ENCODE measurements around the gene CLCN3.
A peak's percentile ranks its signal among the peaks of the same experiment; 100 is the strongest.
"Not testable (repeated sequence)": the region's sequence is repeated elsewhere in the genome, so short reads cannot be mapped to it uniquely, and the experiment has no call there.

CLCN3 gene

DNA sequence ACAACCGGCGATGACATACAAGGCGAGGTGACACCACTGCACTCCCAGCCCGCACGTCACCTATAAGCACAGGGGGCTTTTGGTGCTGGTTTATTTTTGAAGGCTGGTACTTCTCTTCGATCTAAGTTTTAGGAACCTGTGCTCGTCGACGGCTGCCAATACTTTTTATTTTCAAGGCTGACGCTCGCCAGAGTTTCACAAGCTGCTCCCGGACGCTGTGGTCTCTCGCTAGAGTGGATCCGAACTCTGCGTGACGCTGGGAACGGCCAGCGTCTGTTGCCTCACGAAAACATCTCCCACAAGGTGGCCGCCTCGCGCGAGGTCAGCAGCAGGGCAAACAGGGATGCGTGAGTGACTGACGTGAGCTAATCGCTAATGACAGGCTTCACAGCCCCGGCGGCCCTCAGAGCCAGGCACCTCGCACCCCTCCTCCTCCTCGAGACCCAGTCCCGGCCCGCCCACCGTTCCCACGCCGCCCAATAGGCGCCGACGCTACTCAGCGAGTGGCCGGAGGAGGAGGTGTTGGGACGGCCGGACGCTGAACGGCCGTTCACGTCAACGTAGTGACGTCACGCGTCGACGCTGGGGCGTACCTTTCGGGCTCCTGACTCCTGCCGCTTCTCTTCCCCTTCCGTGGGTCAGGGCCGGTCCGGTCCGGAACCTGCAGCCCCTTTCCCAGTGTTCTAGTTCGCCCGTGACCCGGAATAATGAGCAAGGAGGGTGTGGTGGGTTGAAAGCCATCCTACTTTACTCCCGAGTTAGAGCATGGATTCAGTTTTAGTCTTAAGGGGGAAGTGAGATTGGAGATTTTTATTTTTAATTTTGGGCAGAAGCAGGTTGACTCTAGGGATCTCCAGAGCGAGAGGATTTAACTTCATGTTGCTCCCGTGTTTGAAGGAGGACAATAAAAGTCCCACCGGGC lies at the start of gene CLCN3:
Gene CLCN3 (plus strand): TSS at position 621 of the 922 bp plus-strand sequence. CDS start 15,351 bp downstream, outside the sequence.
- DNase-seq = peak; percentile 85 to 99 (median 96)

DNA sequence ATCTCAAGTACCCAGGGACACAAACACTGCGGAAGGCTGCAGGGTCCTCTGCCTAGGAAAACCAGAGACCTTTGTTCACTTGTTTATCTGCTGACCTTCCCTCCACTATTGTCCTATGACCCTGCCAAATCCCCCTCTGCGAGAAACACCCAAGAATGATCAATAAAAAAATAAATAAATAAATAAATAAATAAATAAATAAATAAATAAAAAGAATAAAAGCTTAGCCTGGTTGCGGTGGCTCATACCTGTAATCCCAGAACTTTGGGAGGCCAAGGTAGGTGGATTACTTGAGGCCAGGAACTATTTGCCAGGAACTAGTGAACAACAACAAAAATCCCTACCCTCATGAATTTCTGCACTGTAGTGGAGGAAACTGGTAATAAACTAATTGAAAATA lies 49.4 kb upstream of the CLCN3 start:
- DNase-seq = not testable (repeated sequence)

DNA sequence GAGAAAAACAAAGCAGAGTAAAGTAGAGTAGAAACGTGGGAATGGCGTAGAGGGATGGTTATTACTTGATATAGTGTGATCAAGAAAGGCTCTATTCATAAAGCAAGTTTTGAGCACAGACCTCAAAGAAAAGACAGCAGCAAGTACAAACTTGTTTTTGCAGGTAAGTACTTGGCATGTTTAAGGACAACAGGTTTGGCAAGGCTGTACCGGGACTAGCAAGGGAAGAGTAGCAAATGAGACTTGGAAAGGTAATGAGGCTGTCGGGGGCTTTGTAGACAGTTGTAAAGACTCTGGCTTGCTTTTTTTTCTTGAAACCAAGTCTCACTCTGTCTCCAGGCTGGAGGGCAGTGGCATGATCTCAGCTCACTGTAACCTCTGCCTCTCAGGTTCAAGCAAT lies 48.9 kb upstream of the CLCN3 start:
- DNase-seq = no peak

DNA sequence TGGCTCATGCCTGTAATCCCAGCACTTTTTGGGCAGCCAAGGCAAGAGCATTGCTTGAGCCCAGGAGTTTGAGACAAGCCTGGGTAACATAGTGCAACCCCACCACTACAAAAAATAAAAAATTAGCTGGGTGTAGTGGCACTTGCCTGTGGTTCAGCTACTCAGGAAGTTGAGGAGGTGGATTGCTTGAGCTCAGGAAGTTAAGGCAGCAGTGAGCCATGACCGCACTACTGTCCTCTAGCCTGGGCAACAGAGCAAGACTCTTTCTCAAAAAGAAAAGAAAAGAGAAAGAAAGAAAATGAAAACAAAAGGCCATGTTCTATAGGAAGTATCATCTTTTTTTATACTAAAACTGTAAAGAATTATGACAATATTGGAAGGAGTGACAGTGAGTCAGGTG lies 46.5 kb upstream of the CLCN3 start:
- no peak for DNase-seq

DNA sequence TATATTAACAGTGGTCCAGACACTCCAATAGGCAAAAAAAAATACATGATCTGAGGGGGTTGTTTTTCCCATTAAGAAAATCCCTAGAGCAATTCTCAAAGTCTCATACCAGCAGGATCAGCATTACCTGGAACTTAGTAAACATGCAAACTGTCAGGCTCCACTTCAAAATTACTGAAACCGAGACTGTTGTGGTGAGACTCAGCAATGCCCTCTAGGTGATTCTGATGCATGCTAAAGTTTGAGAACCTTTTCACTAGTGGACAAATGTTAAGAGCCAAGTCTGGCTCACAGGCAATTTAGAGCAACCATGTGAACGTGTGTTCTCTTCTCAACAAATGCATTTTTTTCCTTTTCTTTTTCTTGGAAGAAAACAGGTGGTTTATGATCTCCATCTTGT lies 38.2 kb upstream of the CLCN3 start:
- DNase-seq = no peak

DNA sequence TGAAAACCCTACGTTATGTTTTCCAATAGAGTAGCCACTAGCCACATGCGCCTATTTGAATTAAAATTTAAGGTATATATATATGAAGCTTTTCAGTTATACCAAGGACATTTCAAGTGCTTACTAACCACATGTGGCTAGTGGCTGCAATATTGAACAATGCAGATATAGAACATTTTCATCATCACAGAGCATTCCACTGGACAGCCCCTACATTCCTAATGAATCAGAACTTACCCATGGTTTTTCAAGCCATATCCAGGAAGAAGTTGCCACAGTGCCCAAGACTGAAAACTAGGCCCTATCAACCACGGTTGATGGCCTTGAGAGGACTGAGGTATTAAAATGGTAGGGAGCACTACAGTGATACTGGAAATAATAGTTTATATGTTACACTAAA lies 37.7 kb upstream of the CLCN3 start:
- DNase-seq = no peak

DNA sequence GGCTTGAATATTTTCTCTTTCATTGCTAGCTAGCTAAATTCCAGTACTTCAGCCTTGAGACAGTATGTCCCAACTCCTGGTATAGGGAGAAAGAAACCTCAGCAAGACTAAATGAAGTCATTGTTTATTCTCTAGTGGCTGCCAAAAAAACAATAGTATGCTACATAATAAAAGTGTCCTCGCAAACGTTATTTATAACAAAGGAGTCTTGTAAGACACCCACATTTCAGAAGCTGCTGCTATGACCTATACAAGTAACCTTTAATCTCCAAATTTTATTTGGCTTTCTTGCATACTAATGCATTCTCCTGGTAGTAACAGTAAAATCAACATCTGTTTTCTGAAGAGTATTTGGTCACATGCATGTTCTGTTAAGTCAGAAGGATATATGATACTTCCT lies 36.8 kb upstream of the CLCN3 start:
- no peak for DNase-seq

DNA sequence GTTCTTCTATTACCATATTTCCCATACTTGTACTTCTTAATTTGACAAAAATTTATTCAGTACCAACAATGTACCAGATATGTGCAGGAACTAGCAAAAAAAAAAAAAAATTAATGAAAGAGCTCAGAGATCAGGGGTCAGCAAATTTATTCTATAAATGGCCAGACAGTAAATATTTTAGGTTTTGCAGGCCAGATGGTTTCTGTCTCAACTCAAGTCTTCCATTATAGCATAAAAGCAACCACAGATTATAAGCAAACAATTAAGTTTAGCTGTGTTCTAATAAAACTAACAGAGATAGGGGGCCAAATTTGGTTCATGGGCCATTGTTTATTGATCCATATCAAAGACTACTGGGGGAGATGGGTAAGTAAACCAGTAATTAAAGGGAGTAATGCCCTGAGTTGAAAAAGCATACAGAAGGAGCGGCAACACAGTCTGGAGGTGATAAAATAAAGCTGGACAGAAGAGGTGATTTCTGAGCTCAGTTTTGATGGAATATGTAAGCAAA lies 27.3 kb upstream of the CLCN3 start:
- DNase-seq = no peak

DNA sequence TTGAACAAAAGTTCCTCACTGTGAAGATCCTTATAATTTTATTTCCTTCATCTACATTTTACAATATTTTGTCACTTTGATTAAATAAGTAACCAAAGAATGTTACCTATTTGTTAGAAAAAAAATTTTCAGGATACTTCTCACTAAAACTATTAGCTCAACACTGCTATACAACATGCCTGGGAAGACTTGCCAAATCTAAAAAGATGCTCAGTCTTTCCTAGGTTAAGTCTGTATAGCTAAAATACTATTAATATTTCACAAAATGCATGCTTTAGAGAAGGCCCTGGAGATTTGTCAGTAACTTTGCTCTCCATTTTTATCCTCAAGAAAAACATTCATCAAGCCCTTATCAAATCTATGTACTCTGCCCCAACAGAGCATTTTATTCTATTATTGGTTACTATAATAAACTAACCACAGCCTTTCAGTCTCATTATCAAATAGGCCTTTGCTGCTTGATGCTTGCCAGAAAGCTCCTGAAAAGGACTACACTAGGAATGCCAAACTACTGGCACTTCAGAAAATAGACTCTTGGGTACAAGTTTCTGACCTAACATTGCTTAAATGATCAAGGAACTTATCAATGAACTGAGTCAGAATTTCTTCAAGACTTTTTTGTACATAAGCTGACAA lies 25.7 kb upstream of the CLCN3 start:
- no peak for DNase-seq

DNA sequence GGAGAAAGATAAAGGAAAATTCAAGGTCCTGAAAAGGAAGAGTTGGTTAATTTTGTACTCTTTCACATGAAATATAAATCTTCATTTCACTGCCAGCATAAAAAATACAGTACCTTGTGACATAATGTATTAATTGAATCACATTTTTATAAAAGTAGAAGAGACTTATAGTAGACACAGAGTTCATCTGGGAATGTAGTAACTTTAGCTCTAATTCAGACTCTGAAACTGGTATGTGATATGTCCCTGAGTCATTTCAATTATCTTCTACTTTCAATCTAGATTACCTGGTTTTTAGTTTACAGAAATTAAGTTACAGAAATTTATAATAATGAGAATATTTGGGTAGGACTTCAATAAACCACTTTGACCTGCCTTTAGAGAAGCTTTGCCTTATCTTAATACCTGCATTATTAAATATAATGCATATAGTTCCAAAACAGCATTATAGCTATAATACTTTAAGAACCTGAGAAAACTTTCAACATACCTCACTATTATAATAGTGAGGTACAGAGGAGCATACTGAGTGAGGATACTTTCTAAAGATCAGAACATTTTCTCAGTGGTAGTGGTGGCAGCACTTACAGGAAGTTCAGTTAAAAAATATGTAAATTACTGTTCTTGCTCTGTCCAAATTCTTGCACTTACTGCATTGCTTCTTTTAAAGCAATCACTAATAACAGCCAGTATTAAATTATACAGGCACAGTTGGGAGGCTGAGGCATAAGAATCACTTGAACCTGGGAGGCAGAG lies 19.2 kb upstream of the CLCN3 start:
- DNase-seq = no peak

DNA sequence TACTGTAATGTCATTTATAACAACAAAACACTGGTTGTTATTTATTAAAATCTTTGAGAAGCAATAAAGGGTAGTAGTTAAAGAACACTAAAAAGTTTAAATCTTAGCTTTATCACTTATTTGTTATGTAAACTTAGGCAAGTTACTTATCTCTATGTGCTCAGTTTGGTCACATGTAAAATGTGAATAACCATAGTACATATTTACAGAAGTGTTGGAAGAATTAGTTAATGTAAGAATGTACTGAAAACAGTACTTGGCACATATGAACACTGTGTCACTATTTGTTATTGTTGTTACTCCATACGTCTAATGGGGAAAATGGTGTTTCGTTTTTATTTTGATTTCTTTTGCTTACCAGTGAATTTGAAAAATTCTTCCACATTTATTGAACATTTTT lies 17.1 kb upstream of the CLCN3 start:
- no peak for DNase-seq

DNA sequence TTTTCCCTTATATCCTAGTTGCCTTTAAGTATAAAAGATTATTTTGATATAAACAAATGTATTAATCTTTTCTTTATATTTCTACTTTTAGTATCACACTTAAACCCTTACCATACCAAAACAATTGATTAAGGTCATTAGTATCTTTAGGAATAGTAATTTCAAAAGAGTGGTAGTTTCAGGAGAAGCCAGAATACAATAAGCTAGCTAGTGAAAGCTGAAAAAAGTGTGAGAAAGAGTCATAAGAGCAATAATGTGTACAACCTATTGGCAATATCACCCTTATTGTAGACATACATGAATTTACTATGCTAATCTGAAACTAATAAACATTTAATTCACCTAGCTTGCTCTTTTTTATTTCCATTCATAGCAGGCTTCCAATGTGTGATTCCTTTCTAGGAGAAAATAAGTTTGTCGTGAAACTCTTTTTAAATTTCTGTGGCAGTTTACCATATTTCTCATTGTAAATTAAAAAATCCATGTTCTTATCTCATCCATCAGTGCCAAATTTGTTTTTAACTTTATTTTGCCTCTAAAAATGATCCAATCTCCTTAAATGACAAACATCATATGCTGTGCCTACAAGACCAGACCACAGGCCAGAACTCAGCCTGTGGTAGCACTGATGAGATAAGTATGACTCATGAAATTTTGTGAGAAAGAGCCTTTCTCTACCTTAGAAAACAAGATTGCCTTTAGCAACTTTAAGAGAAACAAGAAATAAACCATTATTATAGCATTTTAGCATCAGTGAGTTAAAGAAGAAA lies 16.1 kb upstream of the CLCN3 start:
- no peak for DNase-seq

DNA sequence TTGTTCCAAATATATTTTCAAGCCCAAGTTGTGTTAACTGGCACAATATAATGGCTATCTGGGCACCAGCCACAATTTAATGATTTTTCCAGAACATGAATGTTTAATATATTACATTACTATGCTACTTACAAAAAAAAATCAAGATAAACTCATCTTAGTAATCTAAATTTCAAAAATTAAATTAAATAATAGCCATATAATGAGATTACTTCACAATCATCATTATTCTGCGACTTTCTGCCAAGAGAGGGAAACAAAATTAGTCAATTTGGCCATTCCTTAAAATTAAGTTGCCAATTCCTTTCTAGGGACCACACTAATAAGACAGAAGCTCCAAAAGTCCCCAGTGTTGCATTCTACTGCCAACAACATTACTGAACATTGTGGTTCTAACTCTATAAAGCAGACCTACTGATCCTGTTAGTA lies 15.5 kb upstream of the CLCN3 start:
- DNase-seq = no peak

DNA sequence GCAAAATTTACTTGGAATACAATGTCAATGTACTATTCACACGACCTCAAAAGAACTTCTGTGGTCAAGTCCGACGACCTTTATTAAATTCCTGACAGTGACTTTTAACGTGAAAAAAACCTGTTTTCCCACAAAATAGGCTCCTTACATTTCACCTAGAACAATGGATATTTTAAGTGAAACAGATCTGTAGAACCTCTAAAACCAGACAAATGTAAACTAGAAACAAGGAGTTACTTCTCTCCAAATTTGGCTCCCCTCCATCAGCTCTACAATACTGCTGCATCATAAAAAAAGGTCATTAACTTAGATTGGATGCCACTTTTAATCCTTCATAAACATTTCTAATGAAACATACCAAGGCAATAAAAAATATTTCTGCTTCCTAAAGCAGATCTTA lies 9.2 kb upstream of the CLCN3 start:
- DNase-seq = no peak

DNA sequence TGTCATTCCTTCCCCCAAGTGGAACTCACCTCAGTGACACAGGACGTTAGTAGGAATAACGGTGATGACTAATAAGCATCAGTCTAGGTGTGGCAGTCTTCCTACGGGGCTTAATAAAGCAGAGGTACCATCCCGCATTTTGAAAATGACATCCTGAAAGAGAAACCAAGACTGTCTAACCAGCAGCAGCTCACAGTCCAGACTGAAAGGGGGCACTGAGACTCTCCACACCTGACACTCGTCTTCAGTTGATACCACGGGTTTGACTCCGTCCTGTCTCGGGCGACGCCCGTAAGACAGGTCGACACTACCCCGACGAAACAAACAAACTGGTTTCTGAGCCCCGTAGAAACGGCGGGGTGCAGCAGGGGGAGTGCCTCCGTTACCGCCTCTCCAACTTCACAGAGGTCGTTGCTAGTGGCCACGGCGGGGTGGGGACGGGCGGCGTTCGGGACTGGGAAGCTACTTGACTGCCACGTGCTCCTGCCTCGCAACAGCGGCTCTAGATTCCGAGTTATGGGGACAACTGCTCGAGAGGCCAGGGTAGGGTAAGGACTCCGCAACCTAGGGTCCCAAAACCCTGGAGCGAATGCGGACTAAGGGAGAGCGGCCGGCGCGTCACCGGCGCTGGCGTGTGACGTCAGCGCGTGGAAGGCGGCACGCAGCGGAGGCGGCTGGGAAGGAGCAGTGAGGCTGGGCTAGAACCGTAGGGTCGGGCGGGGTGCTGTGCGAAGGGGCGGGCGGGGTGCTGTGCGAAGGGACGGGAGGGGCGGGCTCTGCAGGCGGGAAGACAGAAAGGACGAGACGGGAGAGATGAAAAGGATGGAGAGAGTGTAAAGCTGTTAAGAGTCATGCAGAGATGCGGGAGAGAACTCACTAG lies 8.1 kb upstream of the CLCN3 start, which contains the start of gene NEK1:
Gene NEK1 (minus strand): TSS at position 593 of the 880 bp plus-strand sequence. CDS start 9,953 bp downstream, outside the sequence.
- DNase-seq = peak; percentile 50 to 90 (median 78)

DNA sequence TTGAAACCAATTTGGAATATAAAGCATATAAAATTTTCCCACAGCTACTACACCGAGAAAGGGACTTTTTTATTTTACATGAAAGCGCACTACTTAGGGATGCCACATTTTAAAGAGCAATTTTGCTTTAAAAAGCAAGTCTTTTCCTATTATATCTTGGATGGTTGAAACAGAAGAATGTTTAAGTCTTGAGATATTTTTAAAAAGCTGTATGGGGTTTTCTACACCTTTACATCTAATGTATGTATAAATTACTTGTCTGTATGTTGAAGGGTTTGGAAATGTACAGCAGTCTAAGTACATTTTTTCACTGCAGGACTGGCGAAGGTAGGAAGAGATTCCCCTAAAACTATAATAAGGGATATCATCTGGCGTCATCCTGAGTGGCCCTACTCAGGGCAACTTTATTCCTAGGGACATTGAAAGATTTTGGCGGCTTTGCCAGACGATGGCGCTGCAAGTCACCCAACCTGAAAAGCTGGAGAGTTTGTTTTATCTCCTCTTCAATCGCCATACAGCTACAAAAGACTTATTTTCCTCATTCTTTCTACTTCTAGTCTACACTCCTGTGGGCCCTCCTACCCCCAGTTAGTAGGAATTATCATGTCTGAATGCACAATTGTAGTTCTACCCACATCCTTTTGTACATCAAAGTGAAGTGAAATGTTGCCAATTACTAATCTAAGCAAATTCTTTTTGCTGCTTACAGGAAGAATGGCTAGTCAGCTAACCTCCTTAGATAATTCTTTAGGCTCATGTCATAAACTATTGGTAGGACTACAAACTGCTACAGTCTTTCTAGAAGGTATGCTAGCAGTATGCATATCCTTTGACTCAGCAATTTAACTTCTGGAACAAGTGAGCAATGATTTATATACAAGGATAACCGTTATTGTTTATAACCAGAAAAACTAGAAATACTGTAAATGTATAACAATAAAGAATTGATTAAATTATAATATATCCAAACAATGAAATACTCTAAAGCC lies 7.2 kb upstream of the CLCN3 start:
- DNase-seq = peak in 13 of 14 donors; percentile 0 to 72 (median 66)

DNA sequence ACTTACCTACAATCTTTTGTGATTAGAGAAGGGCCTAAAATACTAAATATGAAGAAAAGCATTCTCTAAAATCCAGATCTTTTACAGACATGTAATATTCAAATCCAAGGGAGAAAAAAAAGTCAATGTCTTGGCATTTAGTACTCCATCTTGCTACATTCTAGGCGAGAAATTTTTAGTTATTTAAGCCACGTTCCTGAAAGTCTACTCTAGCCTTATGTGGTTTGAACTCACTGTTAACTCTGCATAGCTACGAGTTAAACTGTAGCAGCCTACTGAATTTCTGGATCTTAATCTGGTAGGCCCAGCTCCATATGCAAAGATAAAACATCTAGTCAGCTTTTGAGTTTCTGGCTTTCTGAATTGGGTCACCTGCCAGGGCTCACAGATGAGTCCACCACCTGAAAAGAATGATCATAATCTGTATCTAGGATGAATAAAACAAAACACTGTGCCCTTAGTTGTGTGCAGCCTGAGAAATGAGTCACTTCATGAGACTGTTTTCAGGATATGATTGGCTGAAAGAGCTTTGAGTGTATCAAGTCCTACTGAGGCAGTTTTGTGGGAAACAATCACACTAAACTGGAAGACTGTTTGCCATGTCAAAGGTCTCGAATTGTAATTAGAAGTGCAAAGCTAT lies 4.8 kb upstream of the CLCN3 start:
- no peak for DNase-seq

DNA sequence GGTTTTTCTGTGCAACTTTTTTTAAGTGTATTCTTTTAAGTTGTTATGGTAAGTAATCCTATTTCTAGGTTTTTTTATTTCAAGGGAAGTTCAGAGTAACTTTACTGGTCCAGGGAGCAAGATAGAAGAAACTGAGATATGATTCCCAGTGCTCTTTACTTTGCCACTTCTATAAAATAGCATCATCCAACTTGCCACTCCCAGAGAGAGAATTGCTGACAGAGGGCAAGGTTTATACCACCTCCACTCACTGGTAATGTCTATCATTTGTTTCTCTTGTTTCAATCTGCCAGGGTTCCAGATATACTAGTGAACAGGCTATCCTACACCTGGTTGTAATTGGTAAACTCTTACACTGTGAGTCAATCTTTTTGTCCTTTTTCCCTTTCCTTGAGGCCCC lies 3.5 kb upstream of the CLCN3 start:
- no peak for DNase-seq

DNA sequence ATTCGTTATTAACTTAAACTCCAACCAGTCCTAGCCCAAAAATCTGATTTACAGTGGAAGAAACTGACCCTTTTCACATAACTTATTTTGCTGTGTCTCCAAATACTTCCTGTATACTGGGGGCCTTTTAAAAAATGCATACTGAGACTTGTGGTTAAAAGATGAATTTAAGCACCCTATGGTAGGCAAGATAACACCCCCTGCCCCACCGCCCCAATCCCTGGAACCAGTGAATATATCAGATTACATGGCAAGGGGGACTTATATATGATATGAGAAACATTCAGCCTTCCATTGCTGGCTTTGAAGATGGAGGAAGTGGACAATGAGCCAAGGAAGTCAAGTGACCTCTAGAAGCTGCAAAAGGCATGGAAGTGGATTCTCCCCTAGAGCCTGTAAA lies 3.1 kb upstream of the CLCN3 start:
- no peak for DNase-seq

All from C1 segment of cervical spinal cord (tissue), 14 donors.